Kasumi-1 (cell line): ENCODE results near the gene CHL1.

Experiments
- DNase-seq, 2 experiments: peaks; one replicate each; lab custom pipeline; 2025; lab: John Stamatoyannopoulos, UW

The CHL1 gene, protein sequence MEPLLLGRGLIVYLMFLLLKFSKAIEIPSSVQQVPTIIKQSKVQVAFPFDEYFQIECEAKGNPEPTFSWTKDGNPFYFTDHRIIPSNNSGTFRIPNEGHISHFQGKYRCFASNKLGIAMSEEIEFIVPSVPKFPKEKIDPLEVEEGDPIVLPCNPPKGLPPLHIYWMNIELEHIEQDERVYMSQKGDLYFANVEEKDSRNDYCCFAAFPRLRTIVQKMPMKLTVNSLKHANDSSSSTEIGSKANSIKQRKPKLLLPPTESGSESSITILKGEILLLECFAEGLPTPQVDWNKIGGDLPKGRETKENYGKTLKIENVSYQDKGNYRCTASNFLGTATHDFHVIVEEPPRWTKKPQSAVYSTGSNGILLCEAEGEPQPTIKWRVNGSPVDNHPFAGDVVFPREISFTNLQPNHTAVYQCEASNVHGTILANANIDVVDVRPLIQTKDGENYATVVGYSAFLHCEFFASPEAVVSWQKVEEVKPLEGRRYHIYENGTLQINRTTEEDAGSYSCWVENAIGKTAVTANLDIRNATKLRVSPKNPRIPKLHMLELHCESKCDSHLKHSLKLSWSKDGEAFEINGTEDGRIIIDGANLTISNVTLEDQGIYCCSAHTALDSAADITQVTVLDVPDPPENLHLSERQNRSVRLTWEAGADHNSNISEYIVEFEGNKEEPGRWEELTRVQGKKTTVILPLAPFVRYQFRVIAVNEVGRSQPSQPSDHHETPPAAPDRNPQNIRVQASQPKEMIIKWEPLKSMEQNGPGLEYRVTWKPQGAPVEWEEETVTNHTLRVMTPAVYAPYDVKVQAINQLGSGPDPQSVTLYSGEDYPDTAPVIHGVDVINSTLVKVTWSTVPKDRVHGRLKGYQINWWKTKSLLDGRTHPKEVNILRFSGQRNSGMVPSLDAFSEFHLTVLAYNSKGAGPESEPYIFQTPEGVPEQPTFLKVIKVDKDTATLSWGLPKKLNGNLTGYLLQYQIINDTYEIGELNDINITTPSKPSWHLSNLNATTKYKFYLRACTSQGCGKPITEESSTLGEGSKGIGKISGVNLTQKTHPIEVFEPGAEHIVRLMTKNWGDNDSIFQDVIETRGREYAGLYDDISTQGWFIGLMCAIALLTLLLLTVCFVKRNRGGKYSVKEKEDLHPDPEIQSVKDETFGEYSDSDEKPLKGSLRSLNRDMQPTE (N-terminal part only)

DNA sequence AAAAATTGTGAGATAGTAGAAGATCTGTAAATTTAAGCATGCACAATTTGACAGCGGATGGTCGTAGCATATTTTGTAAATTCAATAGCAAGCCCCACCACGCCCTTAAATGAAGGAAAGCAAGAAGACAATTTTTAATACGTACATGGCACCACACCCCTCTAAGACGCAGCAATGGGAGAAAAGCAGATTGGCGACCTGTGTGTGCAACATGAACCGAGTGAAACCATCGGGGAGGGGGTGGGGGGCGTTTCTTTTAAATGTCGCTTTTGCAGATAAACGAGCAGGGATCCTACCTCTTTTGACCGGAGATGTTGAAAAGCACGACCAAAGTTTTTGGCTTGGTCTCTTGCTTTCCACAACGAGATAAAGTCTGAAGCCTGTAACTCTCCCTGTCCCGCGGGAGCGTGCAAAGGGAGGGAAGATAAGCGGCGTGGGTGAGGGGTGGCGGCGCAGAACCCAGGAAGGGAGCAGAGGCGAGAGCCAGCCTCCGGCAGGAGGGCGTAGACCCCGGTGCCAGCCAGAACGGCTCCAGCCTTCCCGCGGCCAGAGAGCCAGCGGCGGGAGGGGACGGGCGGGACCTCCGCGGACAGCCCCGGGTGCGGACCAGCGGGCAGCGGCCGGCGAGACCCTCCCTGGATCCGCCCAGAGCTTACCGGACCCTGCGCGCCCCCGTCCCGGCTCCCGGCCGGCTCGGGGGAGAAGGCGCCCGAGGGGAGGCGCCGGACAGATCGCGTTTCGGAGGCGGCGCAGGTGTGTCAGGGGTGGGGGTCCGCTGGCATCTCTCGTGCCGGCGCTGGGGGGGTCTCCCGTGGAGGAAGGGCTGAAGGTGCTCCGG lies at the start of gene CHL1:
Gene CHL1 (plus strand): TSS at position 453 of the 838 bp plus-strand sequence. CDS start 123,014 bp downstream, outside the sequence.
- DNase-seq: no peak

GRCh38 chr3:151614-152189 lies 44.9 kb upstream of the CHL1 start:
- no peak for DNase-seq

DNA sequence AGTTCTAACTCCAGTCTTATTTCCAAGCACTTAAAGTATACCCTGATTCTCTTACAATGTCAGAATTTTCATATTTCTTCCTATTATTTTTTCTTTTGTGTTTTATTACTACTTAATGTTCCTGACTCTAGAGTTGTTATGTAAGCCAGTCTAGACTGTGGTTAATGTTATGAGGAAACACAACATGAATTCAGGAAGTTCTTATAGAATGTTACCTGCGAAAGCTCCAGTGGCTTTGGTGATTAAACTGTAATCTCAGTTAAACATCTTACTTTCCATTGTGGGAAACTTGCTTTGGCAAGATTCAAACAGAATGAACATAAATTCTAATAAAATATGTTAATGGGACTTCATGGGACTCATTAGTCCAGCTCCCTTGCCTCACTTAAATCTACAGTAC lies 36.6 kb upstream of the CHL1 start:
- peak in 1 of 2 experiments; percentile 1 for DNase-seq

DNA sequence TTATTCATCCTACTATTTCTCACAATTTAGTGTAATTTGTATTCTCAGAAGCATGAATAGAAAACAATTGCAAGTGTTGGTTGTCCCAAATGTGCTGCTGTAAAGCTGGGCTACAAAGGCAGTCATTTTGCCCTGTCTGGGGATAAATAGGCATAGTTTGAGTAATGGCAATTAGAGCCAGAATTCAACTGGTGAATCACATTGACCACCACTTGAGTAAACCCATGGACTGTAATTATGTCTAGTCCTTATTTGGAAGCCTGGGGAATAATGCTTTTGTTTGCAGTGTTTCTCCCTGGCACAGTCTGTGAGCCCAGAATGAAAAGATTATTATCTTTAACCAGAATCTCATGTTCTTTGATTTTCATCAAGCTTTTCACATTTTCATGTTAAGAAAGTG lies 30.5 kb upstream of the CHL1 start:
- DNase-seq: no peak

- DNase-seq: no peak
These were observed 29.8 kb upstream of the CHL1 start for GRCh38 chr3:166799-167198.

DNA sequence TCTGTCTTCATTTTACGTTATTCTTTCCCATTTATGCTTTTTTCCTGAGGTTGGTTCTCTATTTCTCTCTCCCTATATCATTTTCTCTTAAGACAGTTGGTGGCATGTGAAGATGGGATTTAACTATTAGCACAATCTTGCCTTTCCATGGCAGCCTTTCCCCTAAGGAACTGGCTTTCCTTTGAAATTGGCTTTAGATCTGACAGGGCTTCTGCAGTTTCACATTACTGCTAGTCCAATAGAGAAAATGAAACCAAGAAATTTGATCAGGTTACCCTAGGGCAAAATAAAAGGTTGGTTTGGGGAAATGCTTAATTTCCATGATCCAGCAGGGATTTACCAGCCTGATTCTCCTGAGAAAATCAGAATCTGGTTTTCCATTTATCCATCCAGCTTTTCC lies 22.7 kb upstream of the CHL1 start:
- no peak for DNase-seq

- DNase-seq: no peak
These were observed 11.6 kb upstream of the CHL1 start for GRCh38 chr3:184976-185375.

DNA sequence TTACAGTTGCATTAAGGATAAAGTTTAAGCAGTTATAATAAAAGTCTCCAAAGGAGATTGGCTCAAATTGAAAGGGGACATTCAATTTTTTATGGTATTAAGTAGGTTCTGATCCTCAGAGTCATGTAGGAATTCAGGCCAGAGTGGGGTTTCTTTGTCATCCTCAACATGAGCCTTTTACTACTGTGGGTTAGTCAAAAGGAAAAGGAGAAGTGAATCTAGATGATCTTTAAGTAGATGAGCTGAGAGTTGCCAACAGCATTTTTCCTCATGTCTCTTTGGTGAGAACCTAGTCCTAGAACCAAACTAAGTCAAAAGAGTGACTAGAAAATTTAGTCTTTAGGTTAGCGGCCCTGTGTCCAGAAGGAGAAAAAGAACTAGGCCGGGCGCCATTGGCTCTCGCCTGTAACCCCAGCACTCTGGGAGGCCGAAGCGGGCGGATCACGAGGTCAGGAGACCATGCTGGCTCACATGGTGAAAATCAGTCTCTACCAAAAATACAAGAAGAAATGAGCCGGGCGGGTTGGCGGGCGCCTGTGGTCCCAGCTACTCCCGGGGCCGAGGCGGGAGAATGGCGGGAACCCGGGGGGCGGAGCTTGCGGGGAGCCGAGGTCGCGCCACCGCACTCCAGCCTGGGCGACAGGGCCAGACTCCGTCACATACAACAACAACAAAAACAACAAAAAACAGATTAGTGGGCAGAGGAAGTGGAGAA lies 4.2 kb upstream of the CHL1 start:
- DNase-seq: no peak

DNA sequence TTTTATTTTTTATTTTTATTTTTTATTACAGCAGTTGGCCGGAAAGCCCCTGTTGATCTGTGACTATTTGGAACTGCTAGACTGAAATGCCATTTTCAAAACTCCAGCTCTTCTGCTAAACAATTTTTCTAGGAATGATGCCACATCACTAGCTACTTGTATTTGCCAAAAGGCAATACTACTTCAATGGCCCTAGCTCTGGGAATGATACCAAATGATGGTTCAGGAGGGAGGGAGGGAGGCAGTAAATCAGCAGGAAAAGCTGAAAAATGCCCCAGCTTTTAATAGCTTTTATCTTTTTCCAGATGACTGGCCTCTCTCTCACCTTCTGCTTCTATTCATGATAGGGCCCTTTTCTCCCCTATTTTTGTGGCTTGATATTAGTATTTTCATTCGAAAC lies 2.6 kb upstream of the CHL1 start:
- no peak for DNase-seq

DNA sequence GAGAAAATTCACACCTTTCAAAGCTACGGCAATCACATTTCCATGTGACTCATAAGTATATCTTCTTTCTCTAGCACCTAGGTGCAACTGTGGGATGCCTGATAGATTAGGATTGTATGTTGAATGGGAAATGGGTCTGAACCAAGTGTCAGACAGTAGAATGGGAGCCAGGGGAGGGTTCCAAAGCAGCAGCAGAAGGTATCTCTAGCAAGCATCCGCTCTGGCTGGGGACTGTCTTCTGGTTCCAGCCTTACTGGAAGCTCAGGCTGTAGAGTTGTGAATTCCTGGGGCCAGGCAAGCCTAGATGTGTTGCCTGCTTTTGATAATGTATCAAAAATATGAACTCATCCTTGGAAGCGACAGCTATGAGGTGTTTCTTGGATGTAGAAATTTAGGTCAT lies 2.1 kb upstream of the CHL1 start:
- DNase-seq: no peak

DNA sequence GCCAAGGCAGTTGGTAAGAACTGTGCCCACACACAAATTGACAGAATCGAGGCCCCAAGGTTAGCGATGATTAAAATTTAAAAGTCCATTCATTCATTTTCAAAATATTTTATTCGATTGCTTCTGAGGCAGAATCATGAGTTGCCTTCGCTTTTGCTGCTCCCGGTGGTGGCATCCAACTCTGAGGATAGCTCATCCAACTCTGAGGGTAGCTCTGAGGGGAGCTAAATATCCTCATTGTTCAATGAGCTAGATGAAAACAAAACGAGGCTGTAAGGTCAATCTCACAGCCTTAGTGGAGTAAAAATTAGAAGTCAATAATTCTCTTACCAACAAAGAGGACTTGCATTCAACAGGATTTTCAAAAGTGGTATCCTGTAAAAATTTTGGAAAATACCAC lies 897 bp upstream of the CHL1 start:
- DNase-seq: no peak

GRCh38 chr3:197149-197827 lies 725 bp downstream of the CHL1 start:
- no peak for DNase-seq

GRCh38 chr3:197828-198491 lies 1.4 kb downstream of the CHL1 start:
- no peak for DNase-seq

- no peak for DNase-seq
These were observed 3.3 kb downstream of the CHL1 start for GRCh38 chr3:199835-200234.

DNA sequence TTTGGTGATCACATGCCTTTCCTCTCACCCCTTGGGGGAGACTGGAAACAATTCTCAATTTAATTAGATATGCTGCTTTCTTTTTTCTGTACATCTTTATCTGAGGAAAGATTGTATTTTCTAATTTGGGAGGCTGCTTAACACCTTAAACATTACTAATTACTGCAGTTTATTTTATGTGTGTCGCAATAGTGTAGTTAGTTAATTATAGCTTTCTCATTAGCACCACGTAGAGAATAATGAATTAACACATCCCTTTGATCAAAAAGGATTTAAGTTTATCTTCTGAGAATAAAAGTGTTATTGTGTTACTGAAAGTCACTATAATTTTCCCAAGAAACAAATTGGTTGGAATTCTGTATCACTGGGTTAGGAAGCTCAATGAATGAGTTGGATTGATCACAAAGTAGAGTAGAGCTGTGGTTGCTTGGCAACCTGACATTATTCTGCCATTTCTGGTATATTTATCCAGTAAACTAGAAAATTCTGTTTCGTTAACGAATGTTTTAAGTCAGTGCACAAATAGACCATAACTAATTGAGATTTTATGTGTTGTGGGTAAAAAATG lies 4.3 kb downstream of the CHL1 start:
- no peak for DNase-seq

GRCh38 chr3:204102-204501 lies 7.5 kb downstream of the CHL1 start:
- no peak for DNase-seq

GRCh38 chr3:207973-208372 lies 11.4 kb downstream of the CHL1 start:
- DNase-seq: no peak

DNA sequence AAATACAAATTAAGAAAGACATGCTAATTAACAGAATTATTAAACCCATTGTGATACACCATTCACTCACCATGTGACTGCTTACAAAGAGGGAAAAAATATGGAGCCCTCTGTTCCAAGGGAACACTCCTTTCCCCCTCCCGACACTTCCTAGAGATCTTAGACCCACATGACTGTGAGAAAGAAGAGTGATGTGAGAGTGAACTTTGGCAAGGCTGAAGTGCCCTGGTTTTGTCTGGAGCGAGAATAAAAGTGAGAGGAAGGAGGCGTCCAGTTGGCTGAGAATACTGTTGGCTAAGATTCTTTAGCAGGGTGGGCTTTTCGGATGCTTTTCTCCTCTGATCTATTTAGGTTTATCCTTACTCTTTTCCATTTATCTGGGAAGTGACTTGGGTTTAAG lies 14.1 kb downstream of the CHL1 start:
- no peak for DNase-seq

- peak; percentile 11 to 33 for DNase-seq
These were observed 15.9 kb downstream of the CHL1 start for GRCh38 chr3:212432-212831.
